ENCODE results near the gene DLD.

GRCh38 chr7:107874111-107874510 lies 16.9 kb upstream of the DLD start:
- TF ChIP-seq CTCF (conservative IDR thresholded peaks at IDR 0.05): no peak
- no peak for TF ChIP-seq ZFX (IDR thresholded peaks at IDR 0.05)
